ENCODE measurements around the gene EIF1AD. TPM values are rescaled to one million over a fixed set of nuclear protein-coding genes. Genes with fewer than 3 reads are reported as not detected.

Gene EIF1AD
- total and polyA plus RNA-seq, 8 donors, result 9.5 to 16.0 (median 12.2) TPM

DNA sequence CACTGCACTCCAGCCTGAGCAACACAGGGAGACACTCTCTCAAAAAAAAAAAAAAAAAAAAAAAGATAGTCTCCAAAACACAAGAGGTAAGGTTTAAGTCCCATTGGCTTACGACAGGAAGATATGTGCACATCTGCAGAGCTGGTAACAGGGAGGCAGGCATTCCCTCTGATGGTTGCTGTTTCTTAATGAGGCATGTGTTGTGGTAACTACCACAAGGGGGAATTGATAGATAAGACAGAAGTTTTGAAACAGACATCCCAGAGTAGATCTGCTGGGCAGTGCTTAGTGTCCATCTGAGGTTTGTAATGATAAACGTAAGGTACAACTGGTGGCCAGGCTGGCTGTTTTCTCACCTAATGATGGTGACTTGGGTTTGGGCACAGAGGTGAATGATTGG lies 4.7 kb downstream of the EIF1AD start:
- H3K4me3 ChIP-seq, result no peak overlapping the region
- H3K9me3 ChIP-seq, result no peaks in the 10 kb centered on the region
- no peak overlapping the region for H3K27ac ChIP-seq
- peaks cover 0 to 9% (median 0%) of the 10 kb centered on the region in 3 donors for H3K4me1 ChIP-seq
- TF ChIP-seq, protein P1, sequence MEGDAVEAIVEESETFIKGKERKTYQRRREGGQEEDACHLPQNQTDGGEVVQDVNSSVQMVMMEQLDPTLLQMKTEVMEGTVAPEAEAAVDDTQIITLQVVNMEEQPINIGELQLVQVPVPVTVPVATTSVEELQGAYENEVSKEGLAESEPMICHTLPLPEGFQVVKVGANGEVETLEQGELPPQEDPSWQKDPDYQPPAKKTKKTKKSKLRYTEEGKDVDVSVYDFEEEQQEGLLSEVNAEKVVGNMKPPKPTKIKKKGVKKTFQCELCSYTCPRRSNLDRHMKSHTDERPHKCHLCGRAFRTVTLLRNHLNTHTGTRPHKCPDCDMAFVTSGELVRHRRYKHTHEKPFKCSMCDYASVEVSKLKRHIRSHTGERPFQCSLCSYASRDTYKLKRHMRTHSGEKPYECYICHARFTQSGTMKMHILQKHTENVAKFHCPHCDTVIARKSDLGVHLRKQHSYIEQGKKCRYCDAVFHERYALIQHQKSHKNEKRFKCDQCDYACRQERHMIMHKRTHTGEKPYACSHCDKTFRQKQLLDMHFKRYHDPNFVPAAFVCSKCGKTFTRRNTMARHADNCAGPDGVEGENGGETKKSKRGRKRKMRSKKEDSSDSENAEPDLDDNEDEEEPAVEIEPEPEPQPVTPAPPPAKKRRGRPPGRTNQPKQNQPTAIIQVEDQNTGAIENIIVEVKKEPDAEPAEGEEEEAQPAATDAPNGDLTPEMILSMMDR (IDR thresholded peaks at IDR 0.05), result no peak
- WGBS, 2 donors, result 87 to 89% methylated on average over 2 of the region's 2 CpGs
- ATAC-seq, result no peak
- H3K36me3 ChIP-seq, result peaks cover 2 to 32% (median 22%) of the 10 kb centered on the region in 3 donors
- no peak for DNase-seq
- FAIRE-seq, result no peak
- intact Hi-C loops (cut with DNase I), result no loop called here
- no peaks in the 10 kb centered on the region for H3K27me3 ChIP-seq

DNA sequence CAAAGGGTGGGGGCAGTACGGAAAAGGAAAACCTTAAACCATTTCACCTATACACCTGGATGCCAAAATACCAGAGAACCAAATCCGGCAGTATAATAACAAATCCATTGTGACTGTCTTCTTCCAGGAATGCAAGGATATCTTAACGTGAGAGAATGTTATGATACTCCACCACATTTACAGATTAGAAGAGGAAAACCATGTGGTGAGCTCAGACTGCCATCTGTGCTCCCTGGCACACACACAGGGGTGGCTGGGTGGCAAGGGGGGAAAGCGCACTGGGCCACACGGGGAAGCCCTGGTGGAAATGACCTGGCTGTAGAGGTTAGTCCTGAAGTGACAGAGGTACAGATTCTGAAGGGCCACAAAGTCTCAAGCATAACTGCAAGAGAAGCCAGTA lies 9.9 kb downstream of the EIF1AD start:
- Histone ChIP-seq H3K36me3 (peaks cover 0 to under 1% (median 0%) of the 10 kb centered on the region in 3 donors), H3K4me3 (no peak overlapping the region), H3K4me1 (no peaks in the 10 kb centered on the region), H3K9me3 (no peaks in the 10 kb centered on the region), H3K27ac (no peak overlapping the region), H3K27me3 (no peaks in the 10 kb centered on the region)
- FAIRE-seq, result no peak
- 79 to 84% methylated on average over 5 of the region's 5 CpGs for WGBS, 2 donors
- TF ChIP-seq, protein P1 (IDR thresholded peaks at IDR 0.05), result no peak
- intact Hi-C loops (cut with DNase I), result no loop called here
- DNase-seq, result no peak
- ATAC-seq, result no peak

DNA sequence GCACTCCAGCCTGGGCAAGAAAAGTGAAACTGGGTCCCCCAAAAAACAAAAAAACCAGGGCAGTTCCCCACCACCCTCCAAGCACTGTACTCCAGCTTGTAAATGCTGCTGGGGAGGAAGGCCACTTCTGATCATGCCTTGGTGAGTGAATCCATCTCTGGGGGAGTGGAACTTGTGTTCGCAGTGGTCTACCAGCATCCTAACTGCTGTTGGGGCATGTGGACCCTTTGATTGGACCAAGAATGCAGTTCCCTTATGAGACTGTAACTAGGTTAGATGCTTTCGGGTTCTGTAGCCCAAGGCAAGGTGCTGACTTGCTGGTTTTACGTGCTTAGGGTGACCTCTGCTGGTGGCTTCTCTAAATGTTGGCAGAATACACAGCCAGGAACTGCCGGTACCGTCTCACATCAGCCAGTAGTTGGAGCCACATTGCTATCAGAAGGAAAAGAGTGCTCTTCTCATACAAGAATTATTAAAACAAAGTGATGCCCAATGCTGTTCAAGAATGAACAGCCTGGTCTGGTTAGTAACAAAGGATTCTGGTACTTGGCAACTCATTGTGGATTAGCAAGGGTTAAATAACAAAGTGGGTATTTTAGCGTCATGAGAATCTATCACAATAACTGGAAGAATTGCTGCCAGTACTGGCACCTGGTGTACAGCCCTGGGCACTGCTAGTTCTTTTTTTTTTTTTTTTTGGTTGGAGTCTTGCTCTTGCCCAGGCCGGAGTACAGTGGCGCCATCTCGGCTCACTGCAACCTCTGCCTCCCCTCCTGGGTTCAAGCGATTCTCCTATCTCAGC lies 13.0 kb downstream of the EIF1AD start:
- WGBS, 2 donors, result 10 to 11% methylated on average over 10 of the region's 10 CpGs
- Histone ChIP-seq H3K4me3 (no peak overlapping the region), H3K27ac (no peak overlapping the region), H3K36me3 (no peaks in the 10 kb centered on the region), H3K9me3 (no peaks in the 10 kb centered on the region), H3K4me1 (no peaks in the 10 kb centered on the region), H3K27me3 (no peaks in the 10 kb centered on the region)
- FAIRE-seq, result peak; percentile 94
- TF ChIP-seq, protein P1 (IDR thresholded peaks at IDR 0.05), result peak; percentile 56 to 91 (median 84)
- ATAC-seq, result peak; percentile 97 to 100 (median 100)
- DNase-seq, result peak in 5 of 6 donors; percentile 69 to 95 (median 84)
- intact Hi-C loops (cut with DNase I), result loop anchor here in 2 of 3 donors (5.0 to 10.0 kb wide), 4 partner anchors 102 to 364 kb away; partner anchors contain the start of gene FIBP (in 1 of the 2)

DNA sequence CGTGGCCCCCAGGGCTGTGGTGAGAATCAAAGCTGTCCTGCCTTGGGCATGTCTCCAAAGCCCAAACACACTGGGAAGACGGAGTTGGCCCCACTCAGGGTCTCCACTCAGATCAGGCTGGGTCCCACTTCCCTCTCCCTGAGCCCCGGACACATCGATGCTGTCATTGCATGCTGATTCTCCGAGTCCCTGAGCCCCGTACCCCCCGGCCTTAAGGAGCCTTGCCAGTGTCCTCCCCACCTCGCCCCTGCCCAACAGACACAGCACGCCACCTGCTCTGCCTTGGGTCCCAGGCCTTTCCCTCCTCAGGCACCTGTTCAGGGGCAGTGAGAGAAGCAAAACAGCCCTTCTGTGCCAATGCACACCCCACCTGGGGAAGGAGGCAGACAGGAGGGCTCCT lies 14.6 kb downstream of the EIF1AD start:
- FAIRE-seq (no peak), ATAC-seq (no peak), DNase-seq (no peak)
- intact Hi-C loops (cut with DNase I), result loop anchor here in 2 of 3 donors (5.0 to 10.0 kb wide), 4 partner anchors 100 to 363 kb away; partner anchors contain the start of gene FIBP (in 1 of the 2)
- 67 to 83% methylated on average over 9 of the region's 9 CpGs for WGBS, 2 donors
- Histone ChIP-seq H3K36me3 (no peaks in the 10 kb centered on the region), H3K4me1 (no peaks in the 10 kb centered on the region), H3K27ac (no peak overlapping the region), H3K4me3 (no peak overlapping the region), H3K9me3 (no peaks in the 10 kb centered on the region), H3K27me3 (no peaks in the 10 kb centered on the region)
- TF ChIP-seq, protein P1 (IDR thresholded peaks at IDR 0.05), result no peak

DNA sequence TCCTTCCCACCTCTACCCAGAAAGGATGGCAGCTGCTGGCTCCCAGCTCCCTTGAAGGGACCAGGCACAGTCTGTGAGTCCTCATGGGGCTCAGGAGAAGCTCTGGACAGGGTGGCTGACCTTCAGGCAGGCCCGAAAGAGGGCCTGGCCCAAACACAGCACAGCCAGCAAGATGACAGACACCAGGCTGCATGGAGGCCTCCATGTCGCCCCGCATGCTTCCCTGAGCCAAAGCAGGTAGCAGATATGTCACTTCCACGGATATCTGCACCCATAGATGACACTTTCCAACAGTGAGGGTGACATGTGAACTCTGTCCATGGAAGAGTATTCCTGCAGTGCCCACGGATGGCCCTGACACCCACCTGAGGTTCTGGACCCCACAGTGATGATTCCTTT lies 18.4 kb downstream of the EIF1AD start:
- no peak for FAIRE-seq
- TF ChIP-seq, protein P1 (IDR thresholded peaks at IDR 0.05), result no peak

More for the DNA sequence above, 18.4 kb downstream of the EIF1AD start:
- no peak overlapping the region for H3K27ac ChIP-seq
- H3K36me3 ChIP-seq, result peaks cover 0 to 3% (median 2%) of the 10 kb centered on the region in 3 donors
- H3K9me3 ChIP-seq, result no peaks in the 10 kb centered on the region
- no peak overlapping the region for H3K4me3 ChIP-seq
- intact Hi-C loops (cut with DNase I), result loop anchor here in 2 of 3 donors (5.0 to 10.0 kb wide), 3 partner anchors 276 to 359 kb away; no protein-coding TSS in a partner anchor
- ATAC-seq, result no peak
- 70 to 71% methylated on average over 5 of the region's 5 CpGs for WGBS, 2 donors
- no peak for DNase-seq
- no peaks in the 10 kb centered on the region for H3K27me3 ChIP-seq
- no peaks in the 10 kb centered on the region for H3K4me1 ChIP-seq

Data from pancreas (tissue), 10 donors.